IPS-11a (cell line): ENCODE results near the gene NRP1.
"Not testable (repeated sequence)": the region's sequence is repeated elsewhere in the genome, so short reads cannot be mapped to it uniquely, and the experiment has no call there.

Experiments
- H3K4me3 ChIP-seq: one replicate; pipeline ENCODE4 v1.5.1; 2013; ENCODE audit warnings: low read depth, low read length, control low read depth

Gene NRP1

DNA sequence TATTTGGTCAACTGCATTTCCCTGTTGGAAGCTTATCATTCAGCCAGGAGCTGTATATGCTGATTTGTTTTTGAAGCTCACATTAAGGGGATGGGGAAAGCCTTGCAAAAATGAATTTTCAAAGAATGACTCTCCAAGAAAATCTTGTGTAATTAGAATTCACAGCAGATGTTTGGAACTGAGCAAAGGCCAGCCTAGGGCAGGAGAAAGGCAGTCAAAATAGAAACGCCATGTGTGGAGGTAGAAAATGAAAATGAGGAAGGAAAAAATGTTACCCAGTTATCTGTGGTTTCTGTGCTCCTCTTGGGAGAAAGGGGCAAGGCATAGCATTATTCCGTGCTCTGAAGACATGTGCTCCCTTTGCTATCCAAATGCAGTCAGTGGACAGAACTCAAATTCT is 93.5 kb downstream of the NRP1 start:
- H3K4me3 ChIP-seq, result no peak overlapping the region

DNA sequence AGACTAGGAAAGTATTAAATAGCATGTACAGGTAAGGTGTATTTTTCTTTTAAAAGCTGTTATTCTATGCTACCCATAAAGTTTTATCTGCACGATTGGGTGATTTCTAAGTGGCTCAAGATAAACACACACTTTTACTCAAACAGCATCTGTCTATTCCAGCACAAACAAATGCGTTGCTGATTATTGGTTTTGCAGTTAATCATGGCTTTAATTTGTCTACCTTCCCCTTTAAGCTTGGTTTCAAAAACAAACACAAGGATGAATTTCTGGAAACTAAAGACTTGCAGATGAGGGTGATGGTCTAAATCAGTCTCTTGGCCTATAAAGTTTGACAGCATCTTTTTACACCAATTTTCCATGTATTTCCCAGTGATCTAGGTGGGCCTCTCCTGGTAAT is 94.2 kb downstream of the NRP1 start:
- no peak overlapping the region for H3K4me3 ChIP-seq

DNA sequence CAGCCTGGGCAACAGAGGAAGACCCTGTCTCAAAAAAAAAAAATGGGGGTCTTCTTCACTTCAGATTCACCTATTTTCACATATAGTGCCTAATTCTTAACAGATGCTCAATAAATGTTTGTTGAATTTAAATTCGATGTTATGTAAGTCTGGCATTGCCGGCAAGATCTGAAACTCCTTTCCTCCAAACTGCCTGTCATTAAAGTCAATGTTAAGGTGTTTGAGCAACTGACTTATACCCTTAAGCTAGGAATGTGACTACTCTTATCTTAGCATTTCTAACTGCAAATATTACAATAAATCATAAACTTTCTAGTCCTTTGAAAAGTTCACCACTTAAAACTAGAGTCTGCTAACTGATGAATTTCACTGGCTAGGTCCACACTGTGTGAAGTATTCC is 95.2 kb downstream of the NRP1 start:
- H3K4me3 ChIP-seq, result no peak overlapping the region

DNA sequence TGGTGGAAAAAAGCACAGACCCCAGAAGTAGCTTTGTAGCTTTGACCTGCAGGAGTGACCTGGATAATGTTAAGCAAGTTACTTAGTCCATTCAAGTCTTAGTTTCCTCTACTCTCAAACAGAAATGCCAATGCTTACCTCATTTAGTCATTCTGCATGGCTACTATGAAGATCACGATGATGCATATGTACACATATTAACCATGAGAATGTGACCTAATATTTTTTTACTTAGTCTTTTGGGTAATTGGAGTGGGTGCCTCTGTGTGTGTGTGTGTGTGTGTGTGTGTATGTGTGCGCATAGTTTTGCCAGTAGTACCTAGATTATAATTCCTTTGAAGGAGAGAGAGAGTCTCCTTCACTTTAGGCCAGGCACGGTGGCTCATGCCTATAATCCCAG is 95.8 kb downstream of the NRP1 start:
- no peak overlapping the region for H3K4me3 ChIP-seq

DNA sequence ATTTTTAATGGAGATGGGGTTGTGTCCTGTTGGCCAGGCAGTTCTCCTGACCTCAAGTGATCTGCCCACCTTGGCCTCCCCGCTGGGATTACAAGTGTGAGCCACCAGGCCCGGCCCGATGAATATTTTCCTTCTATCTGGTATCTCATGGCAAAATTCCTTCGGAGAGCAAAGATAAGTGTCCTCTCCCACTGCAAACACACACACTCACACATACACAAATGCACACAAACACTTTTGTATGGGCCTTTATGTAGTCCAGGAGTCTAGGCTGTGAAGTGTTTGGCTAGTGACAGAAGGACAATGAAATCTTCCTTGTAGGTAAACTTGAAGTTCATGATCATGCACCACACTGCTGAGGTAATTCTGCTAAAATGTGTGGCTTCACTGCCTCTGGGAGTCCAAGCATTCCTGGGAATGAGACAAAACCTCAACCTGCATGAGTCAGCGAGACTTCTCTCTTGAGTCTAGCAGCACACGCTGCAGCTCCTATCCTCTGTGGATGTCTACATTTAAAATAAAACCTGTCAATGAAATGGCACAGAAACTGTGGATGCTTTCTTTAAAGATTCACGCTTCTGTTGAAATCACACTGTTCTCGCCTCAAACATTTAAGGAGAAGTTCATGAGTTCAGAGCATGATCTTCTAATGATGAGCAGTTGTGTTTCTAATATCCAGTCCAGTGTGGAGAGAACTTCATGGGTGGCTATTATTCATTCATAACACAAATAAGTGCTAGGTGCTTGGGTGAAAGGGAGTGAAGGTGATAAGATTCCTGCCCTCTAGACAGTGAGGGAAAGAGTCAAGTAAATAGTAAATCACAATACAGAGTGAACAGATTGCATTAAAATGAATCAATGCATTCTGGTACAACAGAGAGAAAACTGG is 96.5 kb downstream of the NRP1 start:
- H3K4me3 ChIP-seq, result no peak overlapping the region

DNA sequence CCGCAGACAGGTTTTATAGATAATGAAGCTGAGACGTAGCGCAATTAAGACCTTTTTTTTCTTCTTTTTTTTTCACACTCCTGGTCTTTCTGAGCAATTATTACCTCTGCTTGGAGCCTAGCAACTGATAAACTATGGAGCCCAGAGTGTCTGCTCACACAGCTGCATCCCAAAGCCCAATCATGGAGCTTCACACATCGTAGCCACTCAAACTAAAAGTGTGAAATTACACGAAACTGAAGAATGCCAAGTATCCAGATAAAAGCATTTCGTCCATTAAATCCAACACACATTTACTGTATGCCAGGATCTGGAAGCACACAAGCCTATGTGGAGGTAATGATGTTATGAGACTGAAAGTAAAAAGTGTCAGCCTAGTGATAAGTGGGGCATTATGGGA is 97.6 kb downstream of the NRP1 start:
- H3K4me3 ChIP-seq, result no peak overlapping the region

DNA sequence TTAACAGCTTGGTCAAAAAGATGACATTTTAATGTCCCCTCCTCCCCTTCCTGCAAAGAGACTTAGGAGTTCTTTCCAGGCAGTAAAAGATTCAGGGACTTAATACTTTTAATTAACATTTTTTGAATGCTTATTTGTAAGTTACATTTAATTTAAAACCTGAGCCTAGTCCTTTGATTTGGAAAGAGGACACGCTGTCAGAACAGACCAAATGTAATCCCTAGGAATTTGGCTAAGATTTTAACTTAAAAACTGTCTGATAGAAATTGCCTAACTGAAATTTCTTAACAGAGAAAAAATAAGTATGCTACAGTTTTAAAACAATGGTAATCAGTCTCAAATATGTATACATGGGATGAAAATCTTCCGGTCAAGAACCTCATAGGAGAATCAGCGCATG is 98.5 kb downstream of the NRP1 start:
- no peak overlapping the region for H3K4me3 ChIP-seq

DNA sequence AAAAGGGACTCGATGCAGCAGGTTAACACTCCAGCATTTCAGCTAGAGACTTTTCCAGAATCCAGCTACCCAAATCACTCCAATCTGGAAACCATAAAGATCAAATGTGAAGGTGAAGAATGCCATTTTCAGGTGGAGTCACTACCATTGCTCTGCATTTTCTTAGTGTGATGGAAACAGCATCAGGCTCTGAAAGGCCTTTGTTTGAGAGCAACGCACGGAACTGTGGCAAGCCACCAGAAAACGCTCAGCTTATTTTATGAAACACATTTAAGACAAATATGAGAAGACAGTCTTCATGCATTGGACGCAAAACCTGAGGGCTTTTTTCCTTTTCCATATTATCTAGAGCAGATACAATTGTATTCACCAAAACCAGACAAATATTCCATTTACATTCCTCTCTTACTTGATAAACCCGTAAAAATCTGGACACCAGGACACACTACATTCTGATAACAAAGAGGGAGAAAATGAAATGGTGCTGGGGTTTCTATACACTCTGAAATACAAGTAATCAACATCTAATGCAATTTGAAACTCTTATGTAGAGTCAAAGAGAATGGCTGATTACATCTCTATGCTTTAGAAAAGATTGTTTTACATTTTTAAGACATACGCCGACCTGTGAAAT is 99.1 kb downstream of the NRP1 start:
- H3K4me3 ChIP-seq, result no peak overlapping the region

DNA sequence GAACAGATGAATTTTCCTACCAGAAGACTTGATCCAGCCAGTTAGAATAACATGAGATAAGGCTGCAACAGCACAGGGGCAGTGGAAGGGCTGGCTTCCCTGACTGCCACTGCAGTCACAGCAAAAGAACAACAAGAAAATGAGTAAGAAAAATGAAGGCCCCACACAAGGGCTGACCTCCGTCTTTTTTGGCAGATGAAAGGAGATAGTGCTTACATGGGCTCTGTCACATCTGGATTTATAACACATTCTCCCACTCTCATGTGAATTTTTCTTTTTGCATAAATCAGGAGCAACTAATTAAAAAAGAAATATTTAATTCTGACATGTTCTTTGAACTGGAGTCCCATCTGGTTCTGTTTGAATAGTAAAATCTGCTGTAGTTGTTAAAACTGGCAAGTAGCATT is 99.6 kb downstream of the NRP1 start:
- H3K4me3 ChIP-seq, result no peak overlapping the region

DNA sequence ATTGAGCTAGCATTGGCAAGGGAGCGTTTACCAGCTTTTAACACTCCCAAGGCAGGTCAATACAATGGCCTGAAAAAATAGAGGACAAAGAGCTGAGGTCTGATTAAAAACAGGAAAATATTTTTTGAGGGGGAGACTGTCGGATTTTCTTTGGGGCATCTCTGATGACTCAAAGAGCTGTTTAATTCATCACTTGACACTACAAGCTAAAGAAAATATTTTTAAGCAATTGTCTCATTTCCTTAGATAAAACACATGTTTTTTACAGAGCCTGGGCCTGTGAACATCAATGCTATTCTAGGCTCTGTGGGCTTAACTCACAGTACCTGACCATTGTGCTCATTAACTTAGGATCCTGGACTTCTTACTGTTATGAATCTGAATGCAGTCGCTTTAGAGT is 100.8 kb downstream of the NRP1 start:
- no peak overlapping the region for H3K4me3 ChIP-seq

DNA sequence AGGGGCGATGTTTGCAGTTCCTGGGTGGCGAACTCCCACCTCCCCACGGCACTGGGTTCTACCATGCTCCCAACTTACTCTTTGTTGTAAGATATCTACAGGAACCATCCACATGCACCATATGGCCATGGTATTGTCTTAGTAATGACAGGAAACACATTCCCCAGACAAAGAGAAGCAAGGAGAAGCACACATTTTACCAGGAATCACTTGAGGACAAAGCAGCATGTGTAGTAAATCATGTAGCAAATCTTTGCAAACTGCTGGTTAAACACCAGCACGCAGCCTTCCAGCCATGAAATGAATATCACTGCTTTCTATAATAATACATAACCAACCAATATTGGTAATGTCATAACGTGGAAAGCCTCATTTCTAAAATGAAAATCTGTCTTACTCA is 101.2 kb downstream of the NRP1 start:
- no peak overlapping the region for H3K4me3 ChIP-seq

DNA sequence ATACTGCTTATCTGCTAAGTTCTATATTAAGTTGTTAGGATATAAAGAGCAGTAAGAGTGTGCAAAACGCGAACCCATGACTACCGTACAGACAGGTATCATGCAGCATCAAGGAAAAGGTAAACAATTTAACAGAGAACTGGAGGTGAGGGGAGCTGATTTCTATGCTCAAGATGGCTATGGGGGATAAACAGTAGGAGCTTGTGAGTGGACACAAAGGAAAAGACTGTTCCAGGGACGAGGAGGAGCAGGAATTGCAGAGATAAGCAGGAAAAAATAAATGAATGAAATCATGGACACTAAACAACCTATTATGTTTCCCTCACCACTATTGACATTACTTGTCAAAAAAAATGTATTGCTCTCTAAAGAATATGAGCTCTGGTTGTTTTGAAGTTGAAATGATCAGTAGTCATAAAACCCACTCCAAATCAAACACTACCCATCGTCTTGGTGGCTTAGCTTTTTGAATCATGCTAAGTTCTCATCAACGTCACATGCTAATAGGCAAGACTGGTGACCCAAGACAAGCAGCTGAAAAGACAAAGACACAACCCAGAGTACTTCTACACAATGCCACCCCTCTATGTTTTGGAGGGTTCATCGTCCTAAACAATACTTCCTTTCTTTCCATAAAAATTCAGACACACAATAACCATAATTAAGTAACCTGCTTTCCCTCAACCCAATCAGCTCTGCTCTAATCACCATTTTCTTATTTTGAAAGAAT is 102.7 kb downstream of the NRP1 start:
- H3K4me3 ChIP-seq, result no peak overlapping the region

DNA sequence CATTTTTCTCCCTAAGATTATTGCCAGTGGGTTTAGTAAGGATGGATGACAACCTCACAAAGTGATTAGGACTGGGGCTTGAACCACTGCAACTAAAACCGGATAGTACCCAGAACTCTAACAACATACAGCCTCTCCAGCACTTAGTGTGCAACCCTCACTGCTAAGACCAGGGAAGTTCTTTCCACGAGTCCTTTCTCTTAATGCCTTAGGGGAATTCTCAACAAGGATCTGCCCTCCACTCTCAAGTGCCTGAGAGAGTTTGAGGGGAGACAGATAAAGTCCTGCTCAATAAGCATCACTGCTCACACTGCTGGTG is 104.6 kb downstream of the NRP1 start:
- H3K4me3 ChIP-seq, result no peak overlapping the region

DNA sequence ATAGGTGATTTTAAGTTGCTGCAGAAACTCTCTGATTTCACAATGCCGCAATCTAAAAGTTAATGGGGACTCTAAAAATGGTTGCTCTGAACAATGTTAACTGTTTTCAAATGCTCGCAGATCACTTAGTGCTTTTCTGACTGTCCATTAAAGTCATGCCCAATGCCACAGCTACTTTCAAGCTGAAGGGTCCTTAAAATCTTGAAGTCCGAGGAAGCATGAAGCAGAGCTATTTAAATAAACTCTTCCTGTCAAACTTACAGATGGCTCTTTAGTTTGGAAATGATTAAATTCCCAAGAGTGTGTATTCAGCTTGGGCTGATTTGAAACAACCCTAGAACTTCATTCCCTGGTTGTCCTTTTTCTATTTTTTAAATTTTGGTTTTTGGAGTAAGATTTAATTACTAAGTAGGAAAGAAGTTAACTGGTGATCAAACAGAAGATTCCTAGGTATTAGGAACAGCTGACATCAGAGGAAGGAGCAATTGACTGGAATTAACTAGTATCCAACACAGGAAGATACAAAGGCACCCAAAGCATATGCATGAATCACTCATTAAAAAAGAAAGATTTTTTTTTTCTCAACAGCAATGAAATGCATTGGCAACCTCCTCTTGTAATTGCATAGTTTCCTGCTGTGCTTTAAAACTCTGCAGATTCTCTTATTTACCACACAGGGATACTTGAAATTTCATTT is 105.1 kb downstream of the NRP1 start:
- H3K4me3 ChIP-seq, result no peak overlapping the region

DNA sequence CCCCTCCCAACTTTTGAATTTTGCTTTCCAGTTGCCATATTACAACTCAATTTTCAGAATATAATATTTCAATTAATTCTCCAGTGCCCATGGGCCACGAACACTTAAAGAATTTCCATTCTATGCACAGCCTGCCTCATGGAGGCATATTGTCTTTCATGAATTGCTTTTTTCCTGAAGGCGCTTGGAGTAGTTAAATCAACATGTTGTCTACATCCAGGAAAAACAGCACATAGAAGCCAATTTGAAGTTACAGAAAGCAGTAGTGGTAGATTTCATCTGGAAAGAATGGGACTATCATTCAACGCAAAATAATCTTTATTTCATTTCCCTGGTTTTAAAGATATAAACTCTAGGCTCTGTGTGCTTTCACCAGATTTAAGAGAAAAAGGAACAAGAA is 106.0 kb downstream of the NRP1 start:
- H3K4me3 ChIP-seq, result no peak overlapping the region

DNA sequence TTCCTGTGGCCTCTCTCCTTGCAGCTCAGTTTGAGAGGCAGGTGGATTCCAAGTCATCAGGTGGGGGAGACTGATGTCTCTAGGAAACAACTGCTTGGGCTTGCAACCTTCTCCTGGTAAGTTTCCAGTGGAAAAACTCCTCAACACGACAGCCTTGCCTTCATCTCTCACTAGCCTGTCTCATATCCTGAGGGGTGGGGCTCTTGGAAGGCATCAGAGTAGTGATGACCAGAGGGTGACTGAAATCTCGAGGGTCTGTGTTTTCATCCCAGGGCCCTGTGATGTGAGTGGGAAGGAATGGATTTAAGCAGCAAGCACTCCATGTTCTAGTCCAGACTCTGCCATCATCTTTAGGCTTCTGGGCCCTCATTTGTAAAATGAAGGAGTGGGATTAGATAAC is 107.0 kb downstream of the NRP1 start:
- no peak overlapping the region for H3K4me3 ChIP-seq

DNA sequence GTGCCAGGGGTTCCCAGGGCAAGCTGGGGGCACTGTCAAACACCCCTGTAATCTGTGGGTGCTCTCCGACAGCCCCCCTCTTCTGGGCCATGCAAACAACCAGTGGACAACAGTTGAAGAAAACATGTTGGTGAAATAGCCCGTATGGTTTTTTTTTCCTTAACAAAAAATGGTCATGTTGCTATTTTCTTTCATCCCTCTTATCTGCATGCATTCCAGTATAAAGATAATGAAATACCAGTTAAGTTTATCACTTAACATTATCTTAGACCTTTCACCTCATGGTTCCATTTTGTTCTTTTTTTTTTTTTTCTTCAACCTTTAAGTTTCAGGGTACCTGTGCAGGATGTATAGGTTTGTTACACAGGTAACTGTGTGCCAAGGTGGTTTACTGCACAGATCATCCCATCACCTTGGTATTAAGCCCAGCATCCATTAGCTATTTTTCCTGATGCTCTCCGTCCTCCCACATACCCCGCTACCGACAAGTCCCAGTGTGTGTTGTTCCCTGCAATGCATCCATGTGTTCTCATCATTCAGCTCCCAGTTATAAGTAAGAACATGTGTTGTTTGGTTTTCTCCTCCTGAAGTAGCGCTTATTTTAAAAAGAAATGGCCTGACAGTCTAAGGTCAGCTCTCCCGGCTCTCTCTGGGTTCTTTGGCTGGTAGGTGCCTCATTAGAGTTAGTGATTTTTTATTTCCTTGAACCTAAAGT is 110.1 kb downstream of the NRP1 start:
- no peak overlapping the region for H3K4me3 ChIP-seq

DNA sequence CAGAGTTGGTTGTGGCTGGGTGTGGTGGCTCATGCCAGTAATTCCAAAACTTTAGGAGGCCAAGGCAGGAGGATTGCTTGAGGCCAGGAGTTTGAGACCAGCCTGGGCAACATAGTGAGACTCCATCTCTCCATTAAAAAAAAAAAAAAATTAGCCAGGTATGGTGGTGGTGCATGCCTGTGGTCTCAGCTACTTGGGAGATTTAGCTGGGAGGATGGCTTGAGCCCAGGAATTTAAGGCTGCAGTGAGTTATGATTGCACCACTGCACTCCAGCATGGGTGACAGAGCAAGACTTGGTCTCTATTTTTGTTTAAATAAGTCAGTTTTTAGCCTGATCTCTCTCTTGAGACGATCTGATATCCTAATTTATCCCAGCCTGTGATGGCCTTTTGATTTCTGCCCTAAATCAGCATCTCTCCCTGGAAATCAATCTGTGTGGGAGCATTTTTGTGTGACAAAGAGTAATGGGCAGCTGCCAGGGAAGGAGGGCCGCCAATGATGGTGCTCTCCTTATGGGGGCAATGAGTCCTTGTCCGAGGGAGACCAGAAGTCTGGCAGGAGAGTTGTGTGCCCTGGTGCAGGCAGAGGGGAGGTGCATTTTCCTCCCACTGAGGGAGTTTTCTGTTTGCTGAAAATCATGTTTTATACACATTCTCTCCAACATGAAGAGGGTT is 111.0 kb downstream of the NRP1 start:
- H3K4me3 ChIP-seq, result no peak overlapping the region

DNA sequence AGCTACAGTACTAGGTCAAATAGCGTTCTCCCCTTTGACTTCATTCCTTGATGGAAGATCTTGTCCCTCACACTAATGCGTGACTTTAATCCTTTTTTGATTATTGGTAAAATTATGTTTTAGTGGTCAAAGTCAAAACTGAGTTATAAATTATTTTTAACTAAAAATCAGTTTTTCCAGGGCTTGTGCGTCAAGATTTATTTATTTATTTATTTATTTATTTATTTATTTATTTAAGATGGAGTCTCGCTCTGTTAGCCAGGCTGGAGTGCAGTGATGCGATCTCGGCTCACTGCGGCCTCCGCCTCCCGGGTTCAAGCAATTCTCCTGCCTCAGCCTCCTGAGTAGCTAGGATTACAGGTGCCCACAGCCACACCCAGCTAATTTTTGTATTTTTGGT is 112.2 kb downstream of the NRP1 start:
- H3K4me3 ChIP-seq, result not testable (repeated sequence)

DNA sequence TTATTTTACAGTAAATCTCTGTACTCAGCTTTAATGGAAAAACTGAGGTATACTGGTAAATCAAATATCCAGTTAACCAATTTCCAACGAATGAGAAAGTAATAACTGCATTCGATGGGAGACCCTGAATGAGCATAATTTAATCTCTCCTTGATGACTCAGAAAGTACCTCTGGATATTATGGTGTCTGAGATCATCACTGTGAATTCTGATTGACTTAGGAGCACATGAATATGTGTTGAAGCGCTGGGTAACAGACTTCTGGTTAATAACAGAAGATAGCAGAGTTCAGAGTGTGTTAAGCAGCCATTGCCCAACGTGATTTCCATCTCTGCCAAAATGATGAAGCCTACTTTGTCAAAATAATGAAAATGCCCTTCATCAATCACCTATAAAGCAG is 116.6 kb downstream of the NRP1 start:
- no peak overlapping the region for H3K4me3 ChIP-seq
